Activated CD4-positive, alpha-beta T cell treated with anti-CD3 and anti-CD28 coated beads for 24 hours (primary cell): ENCODE data around the gene NUP107.
A peak's percentile ranks its signal among the peaks of the same experiment; 100 is the strongest.

ENCODE experiments used
- DNase-seq, 2 donors: peaks; one replicate each; pipeline ENCODE4 v3.0.0-alpha.2; 2020; ENCODE audit warnings: low read depth in 2 of 2

NUP107 gene

GRCh38 chr12:68739891-68740290 is 53.1 kb downstream of the NUP107 start:
- no peak for DNase-seq

- no peak for DNase-seq
These were observed 56.6 kb downstream of the NUP107 start for GRCh38 chr12:68743356-68743755.

GRCh38 chr12:68745376-68745903 is 58.7 kb downstream of the NUP107 start:
- no peak for DNase-seq

- peak; percentile 80 to 90 for DNase-seq
These were observed 59.3 kb downstream of the NUP107 start, which contains the start of gene SLC35E3 for GRCh38 chr12:68745904-68746571. Gene SLC35E3, plus strand, starts transcription at chr12:68746176. Its CDS starts 202 bp downstream, at chr12:68746378.

GRCh38 chr12:68746572-68747180 is 59.9 kb downstream of the NUP107 start:
- peak in 1 of 2 donors; percentile 8 for DNase-seq

- no peak for DNase-seq
These were observed 62.7 kb downstream of the NUP107 start for GRCh38 chr12:68749443-68749842.

- no peak for DNase-seq
These were observed 63.1 kb downstream of the NUP107 start for GRCh38 chr12:68749861-68750260.

- no peak for DNase-seq
These were observed 63.7 kb downstream of the NUP107 start for GRCh38 chr12:68750506-68750905.

- no peak for DNase-seq
These were observed 68.9 kb downstream of the NUP107 start for GRCh38 chr12:68755536-68756243.

- DNase-seq, result no peak
These were observed 73.1 kb downstream of the NUP107 start for GRCh38 chr12:68759852-68760251.

- DNase-seq, result no peak
These were observed 74.1 kb downstream of the NUP107 start for GRCh38 chr12:68760806-68761441.

- DNase-seq, result no peak
These were observed 74.6 kb downstream of the NUP107 start for GRCh38 chr12:68761442-68761812.

GRCh38 chr12:68761901-68762630 is 75.3 kb downstream of the NUP107 start:
- DNase-seq, result no peak

- no peak for DNase-seq
These were observed 75.9 kb downstream of the NUP107 start for GRCh38 chr12:68762691-68763090.

GRCh38 chr12:68765696-68766095 is 78.9 kb downstream of the NUP107 start:
- no peak for DNase-seq

GRCh38 chr12:68766646-68767045 is 79.9 kb downstream of the NUP107 start:
- no peak for DNase-seq

GRCh38 chr12:68767191-68767590 is 80.4 kb downstream of the NUP107 start:
- DNase-seq, result no peak

GRCh38 chr12:68768431-68768939 is 81.7 kb downstream of the NUP107 start:
- no peak for DNase-seq

GRCh38 chr12:68769941-68770340 is 83.2 kb downstream of the NUP107 start:
- no peak for DNase-seq

GRCh38 chr12:68771223-68771925 is 84.6 kb downstream of the NUP107 start:
- DNase-seq, result no peak

GRCh38 chr12:68772714-68773113 is 85.9 kb downstream of the NUP107 start:
- DNase-seq, result no peak
